ENCODE results near the gene MUC22. TPM values are rescaled to one million over a fixed set of nuclear protein-coding genes. Genes with fewer than 3 reads are reported as not detected.
"Not testable (repeated sequence)": the region's sequence is repeated elsewhere in the genome, so short reads cannot be mapped to it uniquely, and the experiment has no call there.

Gene MUC22
- polyA plus RNA-seq, 2 of the 4 experiments (the other 2 are of a cell fraction): not detected

- ATAC-seq: no peak
- TF ChIP-seq POLR2A (IDR thresholded peaks at IDR 0.05; ENCODE audit: low read length): no peak
- Histone ChIP-seq H3K27ac (no peak overlapping the region), H3K4me3 (no peak overlapping the region), H3K9me3 (no peaks in the 10 kb centered on the region), H3K4me1 (no peaks in the 10 kb centered on the region), H3K4me2 (no peak overlapping the region)
- no peak for FAIRE-seq
- POLR2A ChIA-PET: no interaction called here
- CTCF ChIA-PET: no interaction called here
- WGBS (ENCODE audit: missing lambda C conversion rate): 53% methylated on average over 5 of the region's 5 CpGs
- no peak for DNase-seq (ENCODE audit: low read depth in 1 of 2, low spot score in 1 of 2)
Measured at GRCh38 chr6:30965140-30965601, 45.1 kb upstream of the MUC22 start.

GRCh38 chr6:30966154-30966553, 44.1 kb upstream of the MUC22 start:
- ChIA-PET POLR2A (no interaction called here), CTCF (interaction anchor here (1.0 kb wide), 1 partner anchor 23 kb away, joined by 3 read pairs; no protein-coding TSS in a partner anchor)
- Histone ChIP-seq H3K27ac (no peak overlapping the region), H3K4me2 (no peak overlapping the region), H3K4me3 (no peak overlapping the region), H3K4me1 (no peaks in the 10 kb centered on the region), H3K9me3 (no peaks in the 10 kb centered on the region)
- no peak for TF ChIP-seq NR3C1 (IDR thresholded peaks at IDR 0.05)
- TF ChIP-seq CBX2 (IDR thresholded peaks at IDR 0.05; ENCODE audit: borderline replicate concordance, low read depth): no peak
- TF ChIP-seq RARB (CRISPR knock-in tag; IDR thresholded peaks at IDR 0.05): no peak
- no peak for TF ChIP-seq NFE2L2 (conservative IDR thresholded peaks at IDR 0.05; ENCODE audit: low read length)
- TF ChIP-seq MAFK (IDR thresholded peaks at IDR 0.05; ENCODE audit: partially characterized antibody): no peak
- no peak for TF ChIP-seq KDM5A (IDR thresholded peaks at IDR 0.05)
- TF ChIP-seq JUN (IDR thresholded peaks at IDR 0.05): no peak
- no peak for TF ChIP-seq CHD2 (IDR thresholded peaks at IDR 0.05; ENCODE audit: low read length, partially characterized antibody)
- no peak for TF ChIP-seq FOXS1 (CRISPR knock-in tag; IDR thresholded peaks at IDR 0.05)
- TF ChIP-seq MYC (IDR thresholded peaks at IDR 0.05; ENCODE audit: borderline replicate concordance, low read length): no peak
- no peak for TF ChIP-seq SMC3 (IDR thresholded peaks at IDR 0.05)
- TF ChIP-seq PHF8 (IDR thresholded peaks at IDR 0.05; ENCODE audit: borderline replicate concordance, low read depth): no peak
- ATAC-seq (no peak), DNase-seq (ENCODE audit: low read depth in 1 of 2, low spot score in 1 of 2) (no peak), FAIRE-seq (no peak)
- 4% methylated on average over 3 of the region's 3 CpGs for WGBS (ENCODE audit: missing lambda C conversion rate)

GRCh38 chr6:30969171-30969570, 41.1 kb upstream of the MUC22 start:
- ATAC-seq; H3K4me1 ChIP-seq; FAIRE-seq; H3K4me3 ChIP-seq; H3K4me2 ChIP-seq; H3K9me3 ChIP-seq; DNase-seq (ENCODE audit: low read depth in 1 of 2, low spot score in 1 of 2); POLR2A ChIA-PET; H3K27ac ChIP-seq: not testable (repeated sequence)
- CTCF ChIA-PET: interaction anchor here (0.7 to 1.8 kb wide), 3 partner anchors 8 to 54 kb away, joined by 3 to 4 read pairs (median 4); no protein-coding TSS in a partner anchor
- WGBS (ENCODE audit: missing lambda C conversion rate): 70% methylated on average over 6 of the region's 6 CpGs

- 80% methylated on average over 5 of the region's 5 CpGs for WGBS (ENCODE audit: missing lambda C conversion rate)
- H3K4me2 ChIP-seq: no peak overlapping the region
- no peaks in the 10 kb centered on the region for H3K4me1 ChIP-seq
Measured at GRCh38 chr6:30970946-30971345, 39.3 kb upstream of the MUC22 start.

More at GRCh38 chr6:30970946-30971345, 39.3 kb upstream of the MUC22 start:
- ChIA-PET POLR2A (no interaction called here), CTCF (interaction anchor here (1.8 kb wide), 1 partner anchor 10 kb away, joined by 4 read pairs; no protein-coding TSS in a partner anchor)
- Histone ChIP-seq H3K4me3 (no peak overlapping the region), H3K27ac (no peak overlapping the region), H3K9me3 (no peaks in the 10 kb centered on the region)
- FAIRE-seq (no peak), DNase-seq (ENCODE audit: low read depth in 1 of 2, low spot score in 1 of 2) (no peak), ATAC-seq (no peak)
- TF ChIP-seq ATOH8 (CRISPR knock-in tag; IDR thresholded peaks at IDR 0.05; ENCODE audit: low read depth) (no peak), CHD4 (IDR thresholded peaks at IDR 0.05; ENCODE audit: borderline replicate concordance) (no peak), FOXS1 (CRISPR knock-in tag; IDR thresholded peaks at IDR 0.05) (no peak), JUNB (IDR thresholded peaks at IDR 0.05) (no peak), MAX (IDR thresholded peaks at IDR 0.05) (no peak), RAD21 (conservative IDR thresholded peaks at IDR 0.05 in 1 of 2, IDR thresholded peaks at IDR 0.05 in 1 of 2) (no peak), MAZ (IDR thresholded peaks at IDR 0.05; ENCODE audit: borderline replicate concordance, low read depth, low read length) (no peak), ZFP36 (IDR thresholded peaks at IDR 0.05; ENCODE audit: borderline replicate concordance, partially characterized antibody) (no peak), ESRRA (IDR thresholded peaks at IDR 0.05; ENCODE audit: borderline replicate concordance, low read length) (no peak), HES2 (IDR thresholded peaks at IDR 0.05) (no peak), EHMT2 (IDR thresholded peaks at IDR 0.05; ENCODE audit: low read depth) (no peak), POLR2AphosphoS2 (conservative IDR thresholded peaks at IDR 0.05; ENCODE audit: low read length) (no peak), BHLHE40 (IDR thresholded peaks at IDR 0.05; ENCODE audit: low read depth, low read length) (no peak), EHF (CRISPR knock-in tag; IDR thresholded peaks at IDR 0.05) (no peak), CBX8 (IDR thresholded peaks at IDR 0.05) (no peak), ZSCAN20 (CRISPR knock-in tag; IDR thresholded peaks at IDR 0.05) (no peak), NPAS2 (CRISPR knock-in tag; IDR thresholded peaks at IDR 0.05; ENCODE audit: borderline replicate concordance) (no peak)

Data from A549 (cell line).